HL-60 (cell line): Measurements from ENCODE around the gene CHURC1.

Experiments used
- CTCF ChIP-seq: IDR thresholded peaks from one replicate; pipeline ENCODE4 v1.5.1; 2011; ENCODE audit warnings: low read length, control low read depth, inconsistent platforms; ENCODE audit not compliant: insufficient read depth
- POLR2AphosphoS5 ChIP-seq: IDR thresholded peaks from 2 replicates; pipeline ENCODE4 v1.6.1; 2012; ENCODE audit warnings: low read depth

DNA sequence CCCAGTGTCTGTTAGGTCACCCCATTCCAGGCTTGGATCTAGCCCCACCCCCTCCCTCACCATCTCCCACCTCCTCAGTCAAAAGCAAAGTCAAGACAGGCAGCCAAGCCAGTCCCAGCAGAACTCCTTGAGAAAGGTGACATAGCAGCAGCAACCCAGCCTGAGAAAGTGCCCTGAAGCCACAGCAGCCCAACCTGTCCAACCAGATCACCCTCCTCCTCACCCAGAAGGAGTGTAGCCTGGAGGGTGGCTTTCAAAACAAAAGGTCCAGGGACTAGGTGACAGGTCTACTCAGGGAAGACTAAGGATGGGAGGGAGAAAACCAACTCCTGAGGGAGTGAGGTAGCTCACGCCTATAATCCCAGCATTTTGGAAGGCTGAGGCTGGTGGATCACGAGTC, 52.7 kb downstream of the CHURC1 start:
- TF ChIP-seq POLR2AphosphoS5 (no peak), CTCF (no peak)
